ENCODE results near the gene CTBP2.

- TF ChIP-seq CTCF (IDR thresholded peaks at IDR 0.05) (no peak), POLR2A (IDR thresholded peaks at IDR 0.05) (no peak)
Observed at GRCh38 chr10:125091891-125092290, 68.5 kb downstream of the CTBP2 start.
